Large intestine (tissue), 3 donors: ENCODE data around the gene TTLL7. TPM values are rescaled to one million over a fixed set of nuclear protein-coding genes. Genes with fewer than 3 reads are reported as not detected.

ENCODE experiments used
- DNase-seq, 2 donors: peaks; one replicate each; pipeline versions ENCODE4 v3.0.0 to v3.0.0-alpha.2; 2013
- H3K27ac ChIP-seq: one replicate; pipeline ENCODE4 v1.5.1; 2013; ENCODE audit warnings: low read length
- H3K27me3 ChIP-seq: 2 replicates; pipeline ENCODE4 v1.6.1; 2013; ENCODE audit warnings: low read length; ENCODE audit not compliant: control insufficient read depth, insufficient read depth
- H3K36me3 ChIP-seq: 2 replicates; pipeline ENCODE4 v1.6.1; 2013; ENCODE audit warnings: low read length; ENCODE audit not compliant: control insufficient read depth, insufficient read depth
- H3K4me1 ChIP-seq: one replicate; pipeline ENCODE4 v1.6.1; 2013; ENCODE audit warnings: low read length; ENCODE audit not compliant: control insufficient read depth, insufficient read depth
- H3K4me3 ChIP-seq: one replicate; pipeline ENCODE4 v1.5.1; 2013; ENCODE audit warnings: low read length
- H3K9me3 ChIP-seq: one replicate; pipeline ENCODE4 v1.6.1; 2013; ENCODE audit warnings: mild to moderate bottlenecking, low read depth, low read length, moderate library complexity; ENCODE audit not compliant: control insufficient read depth
- WGBS: methylation state at CpG from one replicate; pipeline ENCODE4 v1.1.5; 2013; ENCODE audit warnings: low lambda C conversion rate; ENCODE audit not compliant: insufficient coverage; 5-methylcytosine and 5-hydroxymethylcytosine counted together
- polyA plus RNA-seq: library from polyadenylated mRNA; unstranded; fragments of 120-200 nt; gene quantifications from one replicate; pipeline ENCODE4 v1.2.1, GENCODE V29; 2013

Gene TTLL7
- polyA plus RNA-seq, 1 donor = 6.3 TPM

DNA sequence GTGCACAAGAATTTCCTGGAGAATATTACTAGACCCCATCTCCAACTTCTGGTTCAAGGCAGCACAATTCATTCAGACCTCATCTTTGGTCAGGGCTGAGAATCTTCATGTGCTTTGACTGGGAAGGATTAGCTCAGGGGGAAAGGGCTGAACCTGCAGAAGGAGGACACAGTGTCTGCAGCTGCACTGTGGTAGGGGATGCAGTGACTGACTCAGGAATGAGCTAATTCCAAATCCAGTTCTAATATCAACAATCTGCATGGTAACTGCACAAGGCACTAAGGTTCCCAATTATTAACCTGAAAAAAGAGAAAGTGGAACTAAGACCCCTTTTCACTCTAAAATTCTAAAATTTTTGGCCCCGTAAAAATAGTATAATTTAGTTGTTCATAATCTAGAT, 31.6 kb downstream of the TTLL7 start:
- DNase-seq = no peak
- H3K36me3 ChIP-seq = no peaks in the 10 kb centered on the region
- H3K27ac ChIP-seq = no peak overlapping the region
- WGBS = 100% methylated on average over 1 of the region's 1 CpG
- H3K27me3 ChIP-seq = no peaks in the 10 kb centered on the region
- H3K4me3 ChIP-seq = no peak overlapping the region
- no peaks in the 10 kb centered on the region for H3K4me1 ChIP-seq
- no peaks in the 10 kb centered on the region for H3K9me3 ChIP-seq

GRCh38 chr1:83964153-83964552, 34.8 kb downstream of the TTLL7 start:
- H3K9me3 ChIP-seq = no peaks in the 10 kb centered on the region
- H3K27ac ChIP-seq = no peak overlapping the region
- DNase-seq = no peak
- H3K36me3 ChIP-seq = no peaks in the 10 kb centered on the region
- no peaks in the 10 kb centered on the region for H3K27me3 ChIP-seq
- H3K4me1 ChIP-seq = no peaks in the 10 kb centered on the region
- no peak overlapping the region for H3K4me3 ChIP-seq

- Histone ChIP-seq H3K27ac (no peak overlapping the region), H3K36me3 (no peaks in the 10 kb centered on the region), H3K4me1 (no peaks in the 10 kb centered on the region), H3K4me3 (no peak overlapping the region), H3K9me3 (no peaks in the 10 kb centered on the region), H3K27me3 (no peaks in the 10 kb centered on the region)
- no peak for DNase-seq
- WGBS = 84% methylated on average over 2 of the region's 2 CpGs
Measured at GRCh38 chr1:83961571-83962295, 37.2 kb downstream of the TTLL7 start.

DNA sequence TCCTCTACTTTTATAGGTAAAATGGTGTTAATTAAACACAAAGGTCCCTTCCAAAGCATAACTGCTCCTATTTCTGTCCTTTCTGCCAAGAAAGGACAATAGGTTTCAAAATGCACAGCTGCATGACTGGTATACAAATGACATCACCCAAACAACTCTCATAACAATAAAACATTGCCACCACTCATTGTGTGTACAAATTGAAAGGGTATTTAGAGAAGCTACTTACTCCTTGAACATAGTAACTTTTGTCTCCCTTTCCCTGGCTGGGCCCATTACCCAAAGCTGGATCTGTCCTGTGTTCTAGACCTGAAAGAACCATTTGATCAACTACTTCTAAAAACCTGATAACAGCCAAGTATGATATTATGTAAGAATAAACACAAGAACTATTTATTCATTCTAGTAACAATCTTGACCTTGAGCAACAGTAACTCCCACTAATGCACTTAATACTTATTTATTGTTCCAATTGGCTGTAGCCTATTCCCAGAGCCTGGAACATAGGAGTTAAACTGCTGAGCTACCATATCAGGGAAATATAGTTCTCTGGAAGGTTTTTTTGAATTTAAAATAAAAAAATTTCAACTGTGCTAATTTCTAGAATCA, 38.2 kb downstream of the TTLL7 start:
- no peaks in the 10 kb centered on the region for H3K4me1 ChIP-seq
- no peaks in the 10 kb centered on the region for H3K36me3 ChIP-seq
- no peaks in the 10 kb centered on the region for H3K27me3 ChIP-seq
- H3K27ac ChIP-seq = no peak overlapping the region
- no peak for DNase-seq
- no peaks in the 10 kb centered on the region for H3K9me3 ChIP-seq
- no peak overlapping the region for H3K4me3 ChIP-seq

DNA sequence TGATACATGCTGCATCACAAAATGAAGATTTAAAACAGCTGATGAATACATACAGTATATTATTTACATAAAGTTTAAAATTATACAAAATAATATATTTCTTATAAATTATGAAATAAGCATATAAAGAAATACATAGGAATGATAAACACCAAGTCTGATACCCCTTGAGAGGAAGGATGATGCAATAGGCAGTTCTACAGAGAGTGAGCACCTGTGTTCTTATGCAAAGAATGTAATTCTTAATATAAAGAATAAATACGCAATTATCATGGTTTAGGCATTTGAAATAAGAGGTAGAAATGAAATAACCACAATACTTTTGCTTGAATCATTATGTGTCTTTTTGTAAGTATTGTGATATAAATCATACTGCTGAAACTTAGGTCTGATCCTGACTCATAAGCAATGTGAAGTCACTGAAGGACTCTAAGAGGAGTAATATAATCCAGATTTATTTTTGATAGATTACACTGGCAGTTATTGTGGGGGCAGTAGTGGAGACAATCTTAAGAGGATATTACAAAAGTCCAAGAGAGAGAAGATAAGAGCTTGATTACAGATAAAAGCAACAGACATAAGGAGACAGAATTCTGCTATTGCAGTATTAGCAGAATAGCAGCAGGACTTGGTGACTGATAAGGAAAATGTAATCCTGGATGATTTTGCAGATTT, 39.0 kb downstream of the TTLL7 start:
- Histone ChIP-seq H3K27ac (no peak overlapping the region), H3K27me3 (no peaks in the 10 kb centered on the region), H3K4me3 (no peak overlapping the region), H3K36me3 (no peaks in the 10 kb centered on the region), H3K4me1 (no peaks in the 10 kb centered on the region), H3K9me3 (no peaks in the 10 kb centered on the region)
- WGBS = 100% methylated on average over 1 of the region's 1 CpG
- DNase-seq = no peak

DNA sequence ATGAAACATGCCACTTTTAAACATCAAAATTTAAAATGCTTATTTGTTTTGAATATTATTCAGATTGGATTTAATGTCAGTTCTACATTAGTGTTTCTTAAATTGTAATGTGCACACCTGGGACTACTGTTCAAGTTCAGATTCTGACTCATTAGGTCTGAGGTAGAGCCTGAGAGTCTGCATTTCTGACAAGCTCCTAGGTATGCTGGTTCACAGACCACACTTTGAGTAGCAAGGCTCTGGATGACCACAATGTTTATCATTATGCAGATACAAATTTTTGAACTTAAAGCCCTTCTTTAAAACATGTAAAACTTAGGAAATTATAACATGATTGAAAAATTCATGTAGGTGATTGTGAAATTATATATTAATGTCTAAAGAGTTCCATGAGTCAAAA, 40.2 kb downstream of the TTLL7 start:
- H3K9me3 ChIP-seq = no peaks in the 10 kb centered on the region
- H3K27me3 ChIP-seq = no peaks in the 10 kb centered on the region
- H3K36me3 ChIP-seq = no peaks in the 10 kb centered on the region
- no peak overlapping the region for H3K27ac ChIP-seq
- no peak for DNase-seq
- no peaks in the 10 kb centered on the region for H3K4me1 ChIP-seq
- no peak overlapping the region for H3K4me3 ChIP-seq

- DNase-seq = no peak
- WGBS = no CpG with 5 or more reads among the region's 3 CpGs
- Histone ChIP-seq H3K27ac (no peak overlapping the region), H3K4me3 (no peak overlapping the region), H3K27me3 (no peaks in the 10 kb centered on the region), H3K9me3 (no peaks in the 10 kb centered on the region), H3K4me1 (no peaks in the 10 kb centered on the region), H3K36me3 (no peaks in the 10 kb centered on the region)
Measured at GRCh38 chr1:83954166-83954823, 44.6 kb downstream of the TTLL7 start.

DNA sequence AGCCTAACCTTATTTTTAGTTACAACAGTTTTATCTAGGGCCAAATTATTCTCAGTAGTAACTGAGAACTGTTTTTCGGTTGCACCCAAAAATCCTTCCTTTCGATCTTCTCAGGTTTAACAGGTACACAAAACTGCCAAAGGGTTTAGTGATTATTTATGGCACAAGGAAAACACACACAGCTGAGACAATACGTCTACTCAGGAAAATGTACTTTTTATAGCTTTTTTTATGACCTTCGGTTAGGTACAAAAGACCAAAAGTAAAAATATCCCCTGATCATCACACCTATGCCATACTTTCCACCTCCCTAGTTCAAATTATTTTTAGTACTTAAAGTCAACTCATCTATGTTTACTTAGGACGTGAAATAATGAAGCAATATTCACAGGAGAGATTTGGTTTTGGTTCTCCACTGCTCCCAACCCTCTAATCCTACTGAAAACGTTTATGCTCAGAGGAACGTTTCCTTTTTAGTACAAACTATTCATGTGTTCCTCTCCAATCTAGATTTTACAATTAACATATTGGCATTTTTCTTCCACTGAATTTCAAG, 48.7 kb downstream of the TTLL7 start:
- Histone ChIP-seq H3K9me3 (no peaks in the 10 kb centered on the region), H3K27ac (no peak overlapping the region), H3K4me3 (no peak overlapping the region), H3K4me1 (no peaks in the 10 kb centered on the region), H3K27me3 (no peaks in the 10 kb centered on the region), H3K36me3 (no peaks in the 10 kb centered on the region)
- peak in 1 of 2 donors; percentile 5 for DNase-seq
- 26% methylated on average over 4 of the region's 7 CpGs for WGBS

DNA sequence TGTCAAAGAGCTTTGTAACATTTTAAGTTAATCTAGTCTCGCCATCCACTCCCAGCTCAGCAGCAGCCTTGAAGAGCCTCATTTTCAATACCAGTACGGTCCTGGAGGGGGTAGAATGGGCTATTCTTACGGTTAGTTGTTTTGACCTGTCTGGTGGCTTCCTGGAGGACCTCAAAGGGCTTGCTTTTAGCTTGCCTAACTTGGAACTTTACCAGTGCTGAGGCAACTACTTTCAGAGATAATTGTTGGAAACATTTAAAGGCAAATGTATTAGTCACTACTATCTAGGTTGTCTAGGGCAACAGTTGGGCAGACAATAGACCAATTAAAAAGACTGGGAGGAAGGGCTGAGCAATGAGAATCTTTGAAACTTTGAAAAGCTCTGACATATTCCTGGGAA, 56.0 kb downstream of the TTLL7 start:
- Histone ChIP-seq H3K4me3 (no peak overlapping the region), H3K9me3 (peaks cover 5% of the 10 kb centered on the region), H3K4me1 (no peaks in the 10 kb centered on the region), H3K36me3 (no peaks in the 10 kb centered on the region), H3K27ac (no peak overlapping the region), H3K27me3 (no peaks in the 10 kb centered on the region)
- no peak for DNase-seq
- WGBS = no CpG with 5 or more reads among the region's 3 CpGs

GRCh38 chr1:83934550-83934949, 64.4 kb downstream of the TTLL7 start:
- no peak overlapping the region for H3K27ac ChIP-seq
- no peak overlapping the region for H3K4me3 ChIP-seq
- H3K4me1 ChIP-seq = no peaks in the 10 kb centered on the region
- H3K27me3 ChIP-seq = no peaks in the 10 kb centered on the region
- H3K9me3 ChIP-seq = no peaks in the 10 kb centered on the region
- DNase-seq = no peak
- H3K36me3 ChIP-seq = no peaks in the 10 kb centered on the region
